ENCODE results near the gene FAM25A. TPM values are rescaled to one million over a fixed set of nuclear protein-coding genes. Genes with fewer than 3 reads are reported as not detected.

The FAM25A gene
- polyA plus RNA-seq, 1 donor from 2014 or later = not detected

DNA sequence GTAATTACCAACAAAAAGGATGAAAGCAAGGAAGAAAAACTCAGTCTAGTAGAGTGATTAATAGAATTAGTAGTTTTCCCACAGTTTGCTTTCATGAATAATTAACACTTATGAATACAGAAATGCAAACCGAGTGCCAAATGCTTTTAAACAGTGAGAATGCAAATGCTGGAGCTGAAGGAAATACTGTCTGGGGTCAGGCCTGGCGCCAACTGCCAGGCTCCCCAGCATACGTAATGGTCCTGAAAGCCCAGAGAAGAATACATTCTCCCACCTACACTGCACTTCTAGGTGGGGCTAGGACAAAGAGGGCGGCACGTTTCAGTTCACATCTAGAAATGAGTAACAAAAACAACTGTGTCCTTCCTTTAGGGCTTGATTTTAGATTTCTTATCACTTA, 44.6 kb downstream of the FAM25A start:
- Histone ChIP-seq H3K9ac (ENCODE audit: low read length) (no peak overlapping the region), H3K27ac (ENCODE audit: low read length) (no peak overlapping the region)

DNA sequence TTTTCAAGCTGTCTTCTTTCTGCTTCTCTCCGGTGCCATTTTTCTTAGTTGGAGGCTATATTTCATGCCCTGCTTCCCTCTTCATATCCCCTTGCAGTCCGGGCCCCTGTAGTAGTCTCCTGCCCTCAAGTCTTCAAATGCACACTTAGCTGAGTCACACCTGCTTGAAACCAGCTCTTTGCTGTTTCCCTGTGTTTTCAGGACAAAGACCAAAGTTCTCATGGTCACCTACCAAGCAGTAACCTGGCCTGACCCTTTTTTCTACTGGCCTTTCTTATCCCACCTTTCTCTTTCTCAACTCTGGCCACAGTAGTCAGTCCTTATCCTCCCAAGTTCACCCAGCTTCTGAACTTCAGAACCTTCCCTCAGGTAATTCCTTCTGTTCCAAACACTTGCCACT, 46.1 kb downstream of the FAM25A start:
- no peak overlapping the region for H3K27ac ChIP-seq (ENCODE audit: low read length)
- peaks cover 15% of the 10 kb centered on the region for H3K36me3 ChIP-seq (ENCODE audit: insufficient read depth, low read length)

More for the DNA sequence above, 44.6 kb downstream of the FAM25A start:
- Histone ChIP-seq H4K20me1 (ENCODE audit: insufficient read depth) (no peaks in the 10 kb centered on the region), H3K27me3 (ENCODE audit: insufficient read depth, low read depth, low read length) (no peaks in the 10 kb centered on the region), H3F3A (ENCODE audit: insufficient read depth, low read length, poor library complexity, severe bottlenecking) (no peaks in the 10 kb centered on the region), H3K79me2 (replicated peaks; ENCODE audit: insufficient read depth, low read length) (no peaks in the 10 kb centered on the region), H3K9me3 (ENCODE audit: low read length) (no peaks in the 10 kb centered on the region), H3K4me3 (ENCODE audit: low read length) (no peak overlapping the region), H3K4me2 (ENCODE audit: low read length) (no peak overlapping the region), H2AFZ (ENCODE audit: low read depth, low read length) (no peak overlapping the region), H3K9me2 (ENCODE audit: insufficient read depth, low read length) (no peaks in the 10 kb centered on the region), H3K36me3 (ENCODE audit: insufficient read depth, low read length) (peaks cover 15% of the 10 kb centered on the region)
- TF ChIP-seq TAF1 (IDR thresholded peaks at IDR 0.05; ENCODE audit: low read depth) = no peak
- no peak for TF ChIP-seq EP300 (conservative IDR thresholded peaks at IDR 0.05; ENCODE audit: poor library complexity, severe bottlenecking)
- no peak for TF ChIP-seq EZH2 (IDR thresholded peaks at IDR 0.05; ENCODE audit: borderline replicate concordance, insufficient read depth, low read length, poor library complexity, severe bottlenecking)
- TF ChIP-seq CTCF (IDR thresholded peaks at IDR 0.05; ENCODE audit: poor library complexity, severe bottlenecking) = no peak
- no peak for TF ChIP-seq RAD21 (conservative IDR thresholded peaks at IDR 0.05)
- TF ChIP-seq SMC3 (conservative IDR thresholded peaks at IDR 0.05; ENCODE audit: poor library complexity) = no peak

More for the DNA sequence above, 46.1 kb downstream of the FAM25A start:
- H3K9me3 ChIP-seq (ENCODE audit: low read length) = no peaks in the 10 kb centered on the region
- no peaks in the 10 kb centered on the region for H4K20me1 ChIP-seq (ENCODE audit: insufficient read depth)
- no peaks in the 10 kb centered on the region for H3F3A ChIP-seq (ENCODE audit: insufficient read depth, low read length, poor library complexity, severe bottlenecking)
- H3K4me3 ChIP-seq (ENCODE audit: low read length) = no peak overlapping the region
- H3K4me2 ChIP-seq (ENCODE audit: low read length) = no peak overlapping the region
- no peak overlapping the region for H3K9ac ChIP-seq (ENCODE audit: low read length)
- no peaks in the 10 kb centered on the region for H3K27me3 ChIP-seq (ENCODE audit: insufficient read depth, low read depth, low read length)
- H2AFZ ChIP-seq (ENCODE audit: low read depth, low read length) = no peak overlapping the region
- no peaks in the 10 kb centered on the region for H3K9me2 ChIP-seq (ENCODE audit: insufficient read depth, low read length)
- TF ChIP-seq POLR2AphosphoS5 (IDR thresholded peaks at IDR 0.05) = no peak
- no peak for TF ChIP-seq CTCF (IDR thresholded peaks at IDR 0.05; ENCODE audit: poor library complexity, severe bottlenecking)
- TF ChIP-seq REST (IDR thresholded peaks at IDR 0.05; ENCODE audit: borderline replicate concordance) = no peak
- TF ChIP-seq EZH2 (IDR thresholded peaks at IDR 0.05; ENCODE audit: borderline replicate concordance, insufficient read depth, low read length, poor library complexity, severe bottlenecking) = no peak
- TF ChIP-seq EP300 (conservative IDR thresholded peaks at IDR 0.05; ENCODE audit: poor library complexity, severe bottlenecking) = no peak
- TF ChIP-seq TAF1 (IDR thresholded peaks at IDR 0.05; ENCODE audit: low read depth) = no peak
- TF ChIP-seq MXI1 (conservative IDR thresholded peaks at IDR 0.05; ENCODE audit: poor library complexity, severe bottlenecking) = no peak
- no peak for TF ChIP-seq SMC3 (conservative IDR thresholded peaks at IDR 0.05; ENCODE audit: poor library complexity)
- TF ChIP-seq RAD21 (conservative IDR thresholded peaks at IDR 0.05) = no peak
- no peaks in the 10 kb centered on the region for H3K79me2 ChIP-seq (replicated peaks; ENCODE audit: insufficient read depth, low read length)
